Measurements from ENCODE around the gene ARFGAP3.

- TF ChIP-seq CTCF (IDR thresholded peaks at IDR 0.05; ENCODE audit: insufficient read depth, low read depth, low read length) (no peak), EZH2 (IDR thresholded peaks at IDR 0.05; ENCODE audit: insufficient read depth, low read length) (no peak)
These were observed 26.9 kb upstream of the ARFGAP3 start for GRCh38 chr22:42883970-42884369.
